Stimulated activated CD4-positive, alpha-beta T cell treated with anti-CD3 and anti-CD28 coated beads, Interleukin-1b, Interleukin-23, amount 100 ng/mL, for 24 hours (primary cell): ENCODE measurements around the gene GSAP.

Experiments
- DNase-seq, 4 experiments: peaks; one replicate each; pipeline ENCODE4 v3.0.0-alpha.2; 2020; ENCODE audit warnings: low read depth in 4 of 4, low spot score in 1 of 4

Gene GSAP

DNA sequence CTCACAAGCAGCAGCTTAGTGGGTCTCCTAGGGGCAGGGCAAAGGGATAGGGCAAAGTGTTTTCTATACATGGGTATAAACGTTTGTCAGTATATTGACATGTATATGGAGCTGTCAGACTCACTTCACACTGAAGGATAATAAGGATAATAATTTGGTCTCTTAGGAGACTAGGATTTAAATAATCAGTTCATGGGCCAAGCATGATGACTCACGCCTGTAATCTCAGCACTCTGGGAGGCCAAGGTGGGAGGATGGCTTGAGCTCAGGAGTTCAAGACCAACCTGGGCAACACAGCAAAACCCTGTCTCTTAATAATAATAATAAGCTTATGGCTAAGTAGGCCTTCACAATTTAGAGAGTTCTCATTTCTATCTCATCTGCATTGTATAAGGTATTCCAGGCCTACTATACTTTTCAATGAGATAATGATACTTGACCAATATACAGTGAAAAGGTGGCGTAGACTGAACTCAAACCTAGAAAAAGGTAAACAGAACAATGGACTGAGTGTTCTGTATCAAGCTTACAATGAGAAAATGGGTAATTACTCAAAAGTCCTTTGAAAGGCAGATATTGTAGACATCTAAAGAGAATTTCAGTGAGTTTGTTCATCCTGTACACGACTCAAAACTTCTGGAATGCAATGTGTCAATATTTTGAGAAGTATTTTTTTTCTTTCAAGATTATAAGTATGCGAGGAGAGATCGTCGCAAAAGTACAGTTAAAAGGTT lies 7.0 kb downstream of the GSAP start:
- no peak for DNase-seq

DNA sequence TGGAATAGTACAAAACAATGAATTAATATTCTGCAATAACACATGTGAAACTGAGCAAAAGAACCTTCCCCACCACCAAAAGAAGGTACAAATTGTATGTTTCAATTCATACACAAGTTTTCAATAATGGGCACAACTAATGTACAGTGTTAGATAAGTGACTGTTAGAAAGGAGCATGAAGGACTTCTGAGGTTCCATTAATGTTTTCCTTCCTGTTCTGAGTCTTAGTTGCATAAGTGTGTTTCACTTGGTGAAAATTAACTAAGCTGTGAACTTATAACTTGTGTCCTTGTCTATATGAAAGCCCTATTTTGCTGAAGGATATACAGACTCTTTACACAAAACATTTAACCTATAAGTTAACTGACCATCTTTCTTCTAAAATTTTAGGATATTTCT lies 8.2 kb downstream of the GSAP start:
- DNase-seq, result no peak

GRCh38 chr7:77406421-77406820 lies 9.7 kb downstream of the GSAP start:
- DNase-seq, result no peak

- no peak for DNase-seq
Measured at GRCh38 chr7:77404641-77405040, 11.5 kb downstream of the GSAP start.

DNA sequence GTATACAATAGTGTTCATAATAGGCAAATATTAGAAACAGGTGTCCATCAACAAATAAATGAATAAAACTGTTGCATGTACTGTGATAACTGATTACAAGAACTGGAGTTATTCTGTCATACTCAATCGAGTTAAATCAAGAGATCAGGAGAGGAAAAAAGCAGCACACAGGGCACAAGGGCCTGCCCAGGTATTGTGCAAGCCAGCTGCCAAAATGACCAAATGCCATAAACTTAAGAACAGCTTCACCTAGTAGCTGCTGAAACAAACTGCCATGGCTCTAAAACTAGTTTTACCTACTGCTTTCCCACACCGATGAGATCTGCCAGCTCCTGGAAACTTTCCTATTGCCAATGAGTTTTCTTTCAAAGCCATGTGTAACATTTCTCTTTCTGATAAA lies 12.2 kb downstream of the GSAP start:
- no peak for DNase-seq

DNA sequence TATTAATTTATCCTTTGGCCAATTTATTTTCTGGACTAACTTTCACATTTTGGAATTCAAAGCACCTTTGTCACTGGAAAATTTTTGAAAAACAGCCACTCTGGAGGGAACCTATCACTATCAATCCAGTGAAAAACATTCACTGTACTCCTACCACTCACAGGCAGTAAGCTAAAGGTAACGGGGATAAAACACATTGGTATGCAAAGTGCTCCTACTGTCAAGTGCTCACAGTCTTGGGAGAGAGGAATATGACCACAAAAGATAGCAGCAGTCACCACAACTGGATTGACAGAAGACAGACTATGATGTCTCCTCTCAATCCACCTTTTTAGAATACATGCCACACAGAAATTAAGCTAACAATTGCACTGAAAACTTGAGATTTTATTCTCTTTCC lies 13.3 kb downstream of the GSAP start:
- DNase-seq, result no peak

DNA sequence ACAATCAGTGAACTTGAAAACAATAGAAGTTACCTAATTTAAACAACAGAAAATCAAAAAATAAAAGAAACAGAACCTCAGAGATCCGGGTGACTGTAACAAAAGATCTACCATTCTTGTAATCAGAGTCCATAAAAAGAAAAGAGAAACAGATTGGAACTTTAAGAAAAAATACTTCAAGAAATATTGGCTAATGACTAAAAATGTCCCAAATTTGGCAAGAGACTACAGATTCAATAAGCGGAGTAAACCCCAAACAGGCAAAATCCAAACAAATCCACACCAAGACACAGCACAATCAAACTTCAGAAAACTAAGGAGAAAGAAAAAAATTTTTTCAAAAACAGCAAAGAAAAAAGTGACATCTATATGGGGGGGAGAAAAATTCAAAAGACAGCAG lies 15.1 kb downstream of the GSAP start:
- DNase-seq, result no peak

- DNase-seq, result no peak
Measured at GRCh38 chr7:77399816-77400215, 16.3 kb downstream of the GSAP start.

DNA sequence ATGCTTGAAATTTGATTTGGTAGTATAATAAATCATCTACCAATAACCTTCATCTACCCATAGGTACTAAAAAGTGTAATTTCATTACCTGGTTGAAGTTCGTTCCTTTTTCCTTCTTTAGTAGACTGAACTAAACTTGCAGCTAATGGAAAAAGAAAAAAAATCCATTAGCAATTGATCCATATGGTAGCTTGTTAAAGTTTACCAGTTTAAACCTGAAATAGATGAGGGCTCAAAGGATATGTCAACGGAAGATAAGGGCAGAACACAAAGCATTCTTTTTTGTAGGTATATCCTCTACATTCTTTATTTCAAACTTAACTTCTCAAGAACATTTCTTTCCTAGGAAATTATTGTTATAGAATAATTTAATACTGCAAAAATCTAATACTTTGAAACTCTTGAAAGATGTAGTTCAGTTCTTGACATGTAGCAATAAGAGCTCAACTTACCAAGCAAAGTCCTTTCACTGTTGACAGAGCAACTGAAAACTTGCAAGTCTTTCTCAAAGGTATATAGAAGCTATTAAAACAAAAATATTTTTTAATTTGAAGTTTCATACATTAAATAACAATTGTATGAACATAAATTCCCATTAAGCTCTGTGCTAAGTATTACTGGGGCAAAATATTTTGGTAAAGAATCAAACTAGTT lies 19.1 kb downstream of the GSAP start:
- no peak for DNase-seq

- DNase-seq, result no peak
Measured at GRCh38 chr7:77395626-77396025, 20.5 kb downstream of the GSAP start.

DNA sequence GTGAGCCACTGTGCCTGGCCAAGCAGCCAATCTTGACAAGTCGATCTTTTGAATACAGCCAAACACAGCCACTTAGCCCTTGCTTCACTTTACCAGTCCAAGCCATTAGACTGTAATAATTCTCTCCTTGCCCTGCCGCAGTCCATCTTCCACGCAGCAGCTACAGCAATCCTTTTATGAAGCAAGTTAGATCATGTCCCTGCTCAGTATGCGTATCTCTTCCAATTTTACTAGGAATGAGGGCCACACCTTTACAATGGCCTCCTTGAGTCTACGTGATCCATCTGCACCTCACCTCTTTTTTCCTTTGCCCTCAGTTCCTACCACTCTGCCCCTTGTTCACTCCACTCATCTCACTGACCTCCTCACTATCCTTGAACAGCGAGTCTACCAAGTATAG lies 22.2 kb downstream of the GSAP start:
- DNase-seq, result no peak

DNA sequence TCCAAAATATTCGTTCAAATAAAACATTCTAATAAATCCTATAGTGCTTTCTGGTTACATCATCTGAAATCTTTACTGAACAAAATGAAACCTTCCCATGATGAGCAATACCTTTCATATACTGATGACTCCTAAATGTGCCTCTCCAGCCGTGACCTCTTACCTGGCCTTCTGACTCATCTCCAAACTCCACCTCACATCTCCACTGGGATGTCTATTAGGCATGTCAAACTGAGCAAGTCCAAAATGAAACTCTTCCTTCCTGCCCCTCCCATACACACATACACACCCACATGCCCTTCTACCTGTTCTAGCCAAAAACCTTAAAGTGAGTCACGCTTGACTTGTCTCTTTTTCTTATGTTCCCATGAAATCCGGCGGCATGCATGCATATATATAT lies 22.9 kb downstream of the GSAP start:
- peak in 2 of 4 experiments; percentile 25 to 46 for DNase-seq

- DNase-seq, result no peak
Measured at GRCh38 chr7:77391230-77391629, 24.9 kb downstream of the GSAP start.

GRCh38 chr7:77388055-77388641 lies 28.0 kb downstream of the GSAP start:
- DNase-seq, result no peak

DNA sequence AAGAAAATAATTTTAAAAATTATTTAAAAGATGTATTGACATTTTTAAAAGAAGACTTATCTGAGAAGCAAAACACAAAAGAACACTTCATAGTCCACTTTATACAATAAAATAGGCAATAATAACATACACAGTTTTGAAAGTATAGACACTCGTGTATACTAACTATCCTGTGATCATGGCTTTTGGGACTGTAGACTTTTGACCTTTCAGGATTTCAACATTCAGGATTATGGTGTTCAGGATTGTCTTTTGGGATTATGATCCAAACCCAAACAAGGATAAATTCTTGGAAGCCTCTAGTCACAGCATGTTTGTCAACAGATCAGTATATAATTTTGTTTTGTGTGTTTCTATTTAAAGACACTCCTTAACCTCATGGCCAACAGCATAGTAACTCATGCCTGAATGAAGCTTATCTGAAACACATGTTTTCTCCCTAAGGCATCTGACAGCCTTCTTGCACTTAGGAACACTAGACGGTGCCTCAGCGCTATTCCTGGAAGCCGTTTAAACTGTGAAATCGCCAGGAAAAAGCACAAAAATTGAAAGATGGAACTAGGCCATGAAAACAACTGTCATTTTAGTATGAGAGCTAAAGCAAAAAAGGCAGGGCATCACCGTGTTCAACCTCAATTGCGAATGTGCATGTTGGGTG lies 29.9 kb downstream of the GSAP start:
- no peak for DNase-seq

GRCh38 chr7:77383333-77383740 lies 32.8 kb downstream of the GSAP start:
- DNase-seq, result no peak

DNA sequence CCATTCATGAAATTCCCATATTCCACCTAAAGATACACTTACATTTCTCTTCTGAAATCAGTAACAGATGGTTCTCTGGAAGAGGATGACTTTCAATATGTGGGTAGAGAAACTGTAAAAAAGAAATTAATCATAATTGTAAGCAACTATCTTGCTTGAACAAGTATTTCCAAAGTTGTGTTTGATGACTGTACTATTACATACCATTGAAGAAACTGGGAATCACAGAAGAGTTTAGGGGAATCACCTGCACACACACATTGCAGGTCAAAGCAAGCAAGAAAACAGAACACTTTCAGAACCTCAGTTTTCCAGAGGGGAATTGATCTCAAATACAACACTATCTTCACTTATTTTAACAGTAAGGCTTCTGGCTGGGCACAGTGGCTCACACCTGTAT lies 33.6 kb downstream of the GSAP start:
- no peak for DNase-seq

GRCh38 chr7:77378584-77378983 lies 37.6 kb downstream of the GSAP start:
- no peak for DNase-seq

- no peak for DNase-seq
Measured at GRCh38 chr7:77370606-77371005, 45.5 kb downstream of the GSAP start.

GRCh38 chr7:77368974-77369373 lies 47.2 kb downstream of the GSAP start:
- DNase-seq, result no peak

DNA sequence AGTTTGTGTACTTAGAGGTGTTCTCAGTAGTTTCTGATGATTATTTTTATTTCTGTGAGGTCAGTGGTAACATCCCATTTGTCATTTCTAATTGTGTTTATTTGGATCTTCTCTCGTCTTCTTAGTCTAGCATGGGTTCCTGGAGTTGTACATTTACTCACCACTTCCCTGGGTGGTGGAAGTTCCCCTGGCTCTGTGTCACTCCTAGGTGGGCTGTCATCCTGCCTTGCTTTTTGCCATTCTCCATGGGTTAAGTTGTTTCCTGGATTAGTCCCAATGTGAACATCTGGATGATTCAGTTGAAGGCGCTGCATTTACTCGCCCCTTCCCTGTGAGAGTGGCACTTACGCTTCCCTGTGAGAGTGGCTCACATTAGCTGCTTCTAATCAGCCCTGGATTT lies 48.2 kb downstream of the GSAP start:
- DNase-seq, result no peak

- DNase-seq, result no peak
Measured at GRCh38 chr7:77362905-77363304, 53.2 kb downstream of the GSAP start.
